NCI-H774 (cell line): Measurements from ENCODE around the gene ORC2.

ENCODE experiments used
- DNase-seq: peaks from one replicate; lab custom pipeline; 2025; lab: John Stamatoyannopoulos, UW

Gene ORC2

GRCh38 chr2:200860092-200860795 lies 103.2 kb downstream of the ORC2 start:
- DNase-seq: no peak
